K562 (cell line): Measurements from ENCODE around the gene ALOX12B. TPM values are rescaled to one million over a fixed set of nuclear protein-coding genes. Genes with fewer than 3 reads are reported as not detected.

Source experiments
- BCLAF1 ChIP-seq, 2 experiments: fragments of 450-650 bp in 1 of 2; IDR thresholded peaks; 2 replicates each; pipeline ENCODE4 v1.6.1; 2011 to 2017; ENCODE audit warnings: low read depth in 2 of 2, antibody characterized with exemption in 1 of 2, borderline replicate concordance in 1 of 2, low read length in 1 of 2, mild to moderate bottlenecking in 1 of 2, mixed read lengths in 1 of 2; ENCODE audit not compliant: control insufficient read depth in 1 of 2
- MGA ChIP-seq: fragments of 450-650 bp; IDR thresholded peaks from 2 replicates; pipeline ENCODE4 v1.6.1; 2016; ENCODE audit warnings: mild to moderate bottlenecking, moderate library complexity
- RREB1 ChIP-seq: fragments of 250-450 bp; sonication (Bioruptor Pico); IDR thresholded peaks from 2 replicates; pipeline ENCODE4 v1.4.0; 2020
- ZNF280A ChIP-seq: fragments of 450-650 bp; IDR thresholded peaks from 2 replicates; pipeline ENCODE4 v1.6.1; 2018; ENCODE audit warnings: mild to moderate bottlenecking, low read depth; ENCODE audit not compliant: partially characterized antibody
- polyA plus RNA-seq, 8 experiments: library from polyadenylated mRNA; depleted of rRNA in 4 of 8; stranded (reverse) in 5 of 8; unstranded in 3 of 8; fragments of >200 nt; fragmentation: Nextera tagmentation in 2 of 8; fragmentation: Illumina TruSeq in 1 of 8; extraction: Ambion mirVana in 2 of 8; extraction: Trizol in 1 of 8; gene quantifications; 2 replicates each; pipeline versions ENCODE4 v1.2.1 to v1.2.3, GENCODE V29; 2011 to 2014; ENCODE audit warnings: inconsistent platforms in 1 of 8, missing spikeins in 1 of 8
- total RNA-seq, 7 experiments: library from RNA; depleted of rRNA in 6 of 7; stranded (reverse); fragments of >200 nt in 6 of 7; fragmentation: Illumina TruSeq in 2 of 7; extraction: Trizol in 2 of 7; gene quantifications; 2 replicates each; pipeline versions ENCODE4 v1.2.1 to v1.2.3, GENCODE V29; 2011 to 2021; ENCODE audit warnings: low replicate concordance in 1 of 7

ALOX12B gene
- total and polyA plus RNA-seq, 9 of the 15 experiments (the other 6 are each of a cell fraction or from before 2014, with no cell fraction given) = not detected

GRCh38 chr17:8105957-8106398, 18.5 kb upstream of the ALOX12B start (continued):
- TF ChIP-seq BCLAF1 (IDR thresholded peaks at IDR 0.05; ENCODE audit: borderline replicate concordance in 1 of 2, control insufficient read depth in 1 of 2, low read depth in 2 of 2, low read length in 1 of 2) = no peak
- peak; percentile 47 for TF ChIP-seq MGA
- TF ChIP-seq ZNF280A = no peak
- no peak for TF ChIP-seq RREB1 (CRISPR knock-in tag)
